Type B pancreatic cell (in vitro differentiated cells): ENCODE results near the gene BPIFA1. TPM values are rescaled to one million over a fixed set of nuclear protein-coding genes. Genes with fewer than 3 reads are reported as not detected.
A peak's percentile ranks its signal among the peaks of the same experiment; 100 is the strongest.

Experiments used
- DNase-seq: peaks from one replicate; pipeline ENCODE4 v3.0.0; 2021; ENCODE audit warnings: mixed read lengths; ENCODE audit not compliant: unreplicated experiment; ENCODE audit errors: extremely low spot score
- H3K27ac Mint-ChIP-seq: 2 replicates; pipeline ENCODE4 v1.8.0; 2021; ENCODE audit warnings: mild to moderate bottlenecking, mixed read lengths
- H3K27me3 Mint-ChIP-seq: 2 replicates; pipeline ENCODE4 v1.8.0; 2021; ENCODE audit warnings: mixed read lengths
- H3K36me3 Mint-ChIP-seq: 2 replicates; pipeline ENCODE4 v1.8.0; 2021; ENCODE audit warnings: mixed read lengths
- H3K4me1 Mint-ChIP-seq: one replicate; pipeline ENCODE4 v1.8.0; 2021; ENCODE audit warnings: mixed read lengths; ENCODE audit not compliant: unreplicated experiment
- H3K4me3 Mint-ChIP-seq: 2 replicates; pipeline ENCODE4 v1.8.0; 2021; ENCODE audit warnings: mild to moderate bottlenecking, mixed read lengths
- H3K9me3 Mint-ChIP-seq: 2 replicates; pipeline ENCODE4 v1.8.0; 2021; ENCODE audit warnings: mixed read lengths
- total RNA-seq: library from RNA; stranded (reverse); gene quantifications from 2 replicates; pipeline ENCODE4 v1.2.1, GENCODE V29; 2021; ENCODE audit warnings: low replicate concordance
- TF ChIP-seq, protein P1 (sequence below): fragments of 200-600 bp; sonication (generic); conservative IDR thresholded peaks from 2 replicates; pipeline ENCODE4 v1.5.0; 2021; ENCODE audit warnings: antibody characterized with exemption, mild to moderate bottlenecking

BPIFA1 gene
- total RNA-seq, 1 donor from 2014 or later, result 0.97 TPM

- DNase-seq, result no peak
- Mint-ChIP-seq H3K4me1 (no peaks in the 10 kb centered on the region), H3K9me3 (no peaks in the 10 kb centered on the region), H3K36me3 (no peaks in the 10 kb centered on the region), H3K4me3 (no peak overlapping the region), H3K27me3 (peaks cover 26% of the 10 kb centered on the region), H3K27ac (no peak overlapping the region)
- TF ChIP-seq, protein P1, sequence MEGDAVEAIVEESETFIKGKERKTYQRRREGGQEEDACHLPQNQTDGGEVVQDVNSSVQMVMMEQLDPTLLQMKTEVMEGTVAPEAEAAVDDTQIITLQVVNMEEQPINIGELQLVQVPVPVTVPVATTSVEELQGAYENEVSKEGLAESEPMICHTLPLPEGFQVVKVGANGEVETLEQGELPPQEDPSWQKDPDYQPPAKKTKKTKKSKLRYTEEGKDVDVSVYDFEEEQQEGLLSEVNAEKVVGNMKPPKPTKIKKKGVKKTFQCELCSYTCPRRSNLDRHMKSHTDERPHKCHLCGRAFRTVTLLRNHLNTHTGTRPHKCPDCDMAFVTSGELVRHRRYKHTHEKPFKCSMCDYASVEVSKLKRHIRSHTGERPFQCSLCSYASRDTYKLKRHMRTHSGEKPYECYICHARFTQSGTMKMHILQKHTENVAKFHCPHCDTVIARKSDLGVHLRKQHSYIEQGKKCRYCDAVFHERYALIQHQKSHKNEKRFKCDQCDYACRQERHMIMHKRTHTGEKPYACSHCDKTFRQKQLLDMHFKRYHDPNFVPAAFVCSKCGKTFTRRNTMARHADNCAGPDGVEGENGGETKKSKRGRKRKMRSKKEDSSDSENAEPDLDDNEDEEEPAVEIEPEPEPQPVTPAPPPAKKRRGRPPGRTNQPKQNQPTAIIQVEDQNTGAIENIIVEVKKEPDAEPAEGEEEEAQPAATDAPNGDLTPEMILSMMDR, result no peak
Observed at GRCh38 chr20:33192912-33193501, 42.8 kb upstream of the BPIFA1 start.

DNA sequence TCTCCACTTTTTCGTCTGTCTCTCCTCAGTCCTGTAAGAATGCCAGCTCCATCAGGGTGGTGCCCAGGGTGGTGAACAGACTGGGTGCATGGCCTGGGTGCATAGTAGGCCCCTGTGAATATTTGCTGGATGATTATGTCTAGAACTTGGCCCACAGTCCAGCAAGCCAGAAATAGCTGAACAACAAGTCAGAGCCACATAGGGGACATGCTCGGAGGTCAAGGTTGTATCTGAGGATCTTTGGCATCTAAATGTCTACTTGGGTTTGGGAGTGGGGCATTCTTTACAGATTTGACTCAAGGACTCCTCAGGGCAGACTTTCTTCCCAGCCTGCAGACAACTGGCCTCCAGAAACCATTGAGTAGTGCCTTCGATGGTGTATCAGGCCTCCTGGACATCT is 36.8 kb upstream of the BPIFA1 start:
- H3K27me3 Mint-ChIP-seq, result peaks cover 60% of the 10 kb centered on the region
- H3K4me3 Mint-ChIP-seq, result no peak overlapping the region
- TF ChIP-seq, protein P1, result no peak
- DNase-seq, result no peak
- no peak overlapping the region for H3K27ac Mint-ChIP-seq
- no peaks in the 10 kb centered on the region for H3K4me1 Mint-ChIP-seq
- H3K9me3 Mint-ChIP-seq, result no peaks in the 10 kb centered on the region
- H3K36me3 Mint-ChIP-seq, result no peaks in the 10 kb centered on the region

DNA sequence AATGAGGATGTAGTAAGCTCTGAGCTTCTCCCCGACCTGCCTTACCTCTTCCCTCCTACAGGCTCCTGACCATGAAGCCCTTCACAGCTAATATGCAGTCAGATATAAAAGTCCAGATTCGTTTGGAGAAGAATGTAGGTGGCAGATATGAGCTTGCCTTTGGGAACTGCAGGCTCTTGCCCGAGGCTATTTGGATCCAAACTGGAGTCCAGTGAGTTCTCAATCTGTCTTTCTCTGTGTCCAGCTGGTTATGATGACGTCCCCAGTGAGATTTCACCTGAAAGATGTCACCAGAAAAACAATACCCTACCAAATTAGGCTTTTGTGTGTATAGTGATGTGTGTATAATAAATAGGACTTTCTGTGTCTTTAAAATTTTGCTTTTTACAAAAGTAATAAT is 33.3 kb upstream of the BPIFA1 start:
- DNase-seq, result no peak
- H3K4me1 Mint-ChIP-seq, result no peaks in the 10 kb centered on the region
- H3K27ac Mint-ChIP-seq, result no peak overlapping the region
- no peaks in the 10 kb centered on the region for H3K9me3 Mint-ChIP-seq
- no peaks in the 10 kb centered on the region for H3K36me3 Mint-ChIP-seq
- peaks cover 71% of the 10 kb centered on the region for H3K27me3 Mint-ChIP-seq
- H3K4me3 Mint-ChIP-seq, result no peak overlapping the region
- TF ChIP-seq, protein P1, result no peak

- peaks cover 73% of the 10 kb centered on the region for H3K27me3 Mint-ChIP-seq
- no peaks in the 10 kb centered on the region for H3K36me3 Mint-ChIP-seq
- no peaks in the 10 kb centered on the region for H3K9me3 Mint-ChIP-seq
- TF ChIP-seq, protein P1, result no peak
- H3K4me3 Mint-ChIP-seq, result no peak overlapping the region
- no peak for DNase-seq
- H3K4me1 Mint-ChIP-seq, result no peaks in the 10 kb centered on the region
- no peak overlapping the region for H3K27ac Mint-ChIP-seq
Observed at GRCh38 chr20:33203444-33203843, 32.4 kb upstream of the BPIFA1 start.

DNA sequence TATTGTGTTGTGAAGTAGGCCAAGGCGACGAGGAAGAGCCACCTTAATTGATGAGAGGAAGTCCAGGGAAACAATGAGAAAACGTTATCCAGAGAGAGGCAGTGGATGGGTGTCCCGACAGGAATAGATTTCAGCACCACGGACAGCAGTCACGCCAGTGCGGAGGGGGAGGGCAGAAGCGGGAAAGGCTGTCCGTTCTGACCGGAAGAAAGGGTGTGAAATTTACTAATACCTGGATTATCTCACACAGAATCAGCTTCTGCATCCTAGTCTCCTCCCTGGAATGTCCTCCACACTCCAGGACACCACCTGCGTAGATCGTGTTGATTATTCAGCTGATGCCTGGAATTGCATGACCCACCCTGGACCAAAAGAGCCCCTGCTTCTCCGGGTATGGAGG is 26.0 kb upstream of the BPIFA1 start:
- no peaks in the 10 kb centered on the region for H3K4me1 Mint-ChIP-seq
- no peak overlapping the region for H3K4me3 Mint-ChIP-seq
- TF ChIP-seq, protein P1, result no peak
- DNase-seq, result peak; percentile 85
- H3K27me3 Mint-ChIP-seq, result peaks cover 61% of the 10 kb centered on the region
- no peaks in the 10 kb centered on the region for H3K36me3 Mint-ChIP-seq
- H3K9me3 Mint-ChIP-seq, result no peaks in the 10 kb centered on the region
- no peak overlapping the region for H3K27ac Mint-ChIP-seq

GRCh38 chr20:33210371-33210770 is 25.4 kb upstream of the BPIFA1 start:
- no peak for DNase-seq
- Mint-ChIP-seq H3K36me3 (no peaks in the 10 kb centered on the region), H3K9me3 (no peaks in the 10 kb centered on the region), H3K4me1 (no peaks in the 10 kb centered on the region), H3K27ac (no peak overlapping the region), H3K4me3 (no peak overlapping the region), H3K27me3 (peaks cover 60% of the 10 kb centered on the region)
- TF ChIP-seq, protein P1, result no peak
